Suprapubic skin (tissue), 3 donors: Measurements from ENCODE around the gene SASH1.

Experiments
- CTCF ChIP-seq, 2 donors: fragments of 200-600 bp in 1 of 2; fragments of 450-650 bp in 1 of 2; sonication (generic) in 1 of 2; IDR thresholded peaks; one replicate each; pipeline ENCODE4 v1.5.1; 2016 to 2019; ENCODE audit warnings: antibody characterized with exemption in 2 of 2, mild to moderate bottlenecking in 1 of 2, moderate library complexity in 1 of 2
- EP300 ChIP-seq: sonication (generic); formaldehyde crosslinking; IDR thresholded peaks from one replicate; pipeline ENCODE4 v1.6.1; 2017; ENCODE audit warnings: antibody characterized with exemption

- TF ChIP-seq CTCF (IDR thresholded peaks at IDR 0.05) (no peak), EP300 (no peak)
Observed at GRCh38 chr6:148544421-148544820, 201.8 kb downstream of the SASH1 start.
